ENCODE data around the gene GRN. TPM values are rescaled to one million over a fixed set of nuclear protein-coding genes. Genes with fewer than 3 reads are reported as not detected.
"Not testable (repeated sequence)": the region's sequence is repeated elsewhere in the genome, so short reads cannot be mapped to it uniquely, and the experiment has no call there.

GRN gene
- polyA plus RNA-seq, 3 donors = 209 to 258 (median 221) TPM

DNA sequence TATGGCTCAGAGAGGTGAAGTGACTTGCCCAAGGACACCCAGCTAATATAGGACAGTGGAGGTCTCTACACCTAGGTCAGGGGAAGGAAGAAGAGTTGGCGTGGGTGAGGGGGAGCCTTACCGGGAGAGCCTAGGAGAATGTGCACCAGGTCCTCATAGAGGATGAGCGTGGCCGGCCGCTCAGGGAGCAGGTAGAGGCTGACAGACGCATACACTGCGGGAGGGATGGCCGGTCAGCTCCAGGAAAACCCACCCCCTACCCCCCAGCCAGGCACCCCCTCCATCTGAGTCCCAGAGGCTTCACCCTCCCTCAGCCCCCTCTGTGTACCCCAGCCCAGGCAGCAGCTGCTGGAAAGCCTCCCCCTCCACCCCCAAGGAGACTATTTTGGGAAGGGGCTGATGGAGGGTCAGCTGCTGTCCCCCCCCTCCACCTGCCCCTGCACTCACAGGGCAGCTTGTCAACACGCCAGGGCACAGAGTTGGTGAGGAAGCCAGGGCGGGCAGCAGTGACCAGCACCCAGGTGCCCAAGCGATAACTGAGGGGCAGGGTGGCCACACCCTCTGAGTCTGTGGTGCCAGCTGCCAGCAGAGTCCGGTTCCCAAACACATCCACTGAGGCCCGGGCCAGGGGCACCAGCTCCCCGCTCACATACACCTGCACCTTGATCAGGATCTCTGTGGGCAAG lies 14.5 kb downstream of the GRN start:
- no peak for DNase-seq (ENCODE audit: low read depth in 3 of 3, low spot score in 2 of 3)

DNA sequence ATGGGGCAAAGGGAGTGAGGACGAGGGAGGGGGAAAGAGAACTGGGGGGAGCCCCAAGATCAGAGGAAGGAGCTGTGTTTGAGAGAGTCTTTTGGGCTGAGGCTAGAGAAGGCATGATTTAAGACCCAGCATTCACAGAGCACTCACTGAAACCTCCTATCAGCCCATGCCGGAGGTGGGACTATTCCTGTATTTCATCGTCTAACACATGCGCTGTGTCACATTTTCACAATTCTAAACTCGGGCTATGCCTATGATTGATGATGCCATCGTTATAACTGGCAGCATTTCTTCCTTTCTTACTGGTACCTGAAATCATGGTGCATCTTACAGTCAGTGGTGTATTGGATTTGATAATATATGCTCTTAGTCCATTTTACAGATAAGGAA lies 15.0 kb downstream of the GRN start:
- DNase-seq (ENCODE audit: low read depth in 3 of 3, low spot score in 2 of 3) = no peak

- DNase-seq (ENCODE audit: low read depth in 3 of 3, low spot score in 2 of 3) = no peak
These were observed 15.7 kb downstream of the GRN start for GRCh38 chr17:44360826-44361225.

- DNase-seq (ENCODE audit: low read depth in 3 of 3, low spot score in 2 of 3) = no peak
These were observed 16.5 kb downstream of the GRN start for GRCh38 chr17:44361292-44362260.

GRCh38 chr17:44362459-44362948 lies 17.4 kb downstream of the GRN start:
- DNase-seq (ENCODE audit: low read depth in 3 of 3, low spot score in 2 of 3) = no peak

DNA sequence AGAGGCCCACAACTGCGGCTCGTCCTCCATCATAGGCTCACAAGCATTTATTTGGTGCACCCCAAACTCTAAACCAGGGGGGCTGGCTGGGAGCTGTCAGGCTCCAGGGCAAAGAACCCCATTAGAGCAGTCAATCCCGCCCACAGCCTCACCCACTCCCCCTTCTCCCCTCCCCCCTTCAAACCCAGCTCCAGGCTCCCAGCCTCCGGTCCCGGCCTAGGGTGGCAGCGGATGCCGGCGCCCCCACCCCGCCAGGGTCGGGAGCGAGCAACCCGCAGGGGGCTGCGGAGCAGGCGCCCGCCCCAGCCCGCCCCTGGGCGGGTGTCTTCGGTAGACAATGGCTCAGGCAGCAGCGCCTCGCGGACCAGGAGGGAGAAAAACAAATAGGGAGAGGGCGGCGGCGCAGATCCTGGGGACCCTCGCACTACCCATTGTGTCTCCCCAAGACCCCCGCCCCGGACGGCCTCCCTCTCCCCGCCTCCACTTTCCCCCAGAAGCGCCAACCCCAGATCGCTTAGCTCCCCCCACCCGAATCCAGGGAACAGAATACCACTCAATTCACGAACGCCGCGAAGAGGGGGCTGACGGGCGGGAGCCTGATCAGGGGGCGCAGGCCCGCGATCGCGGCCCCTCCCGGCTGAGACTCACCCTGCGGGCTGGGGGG lies 18.0 kb downstream of the GRN start:
- no peak for DNase-seq (ENCODE audit: low read depth in 3 of 3, low spot score in 2 of 3)

DNA sequence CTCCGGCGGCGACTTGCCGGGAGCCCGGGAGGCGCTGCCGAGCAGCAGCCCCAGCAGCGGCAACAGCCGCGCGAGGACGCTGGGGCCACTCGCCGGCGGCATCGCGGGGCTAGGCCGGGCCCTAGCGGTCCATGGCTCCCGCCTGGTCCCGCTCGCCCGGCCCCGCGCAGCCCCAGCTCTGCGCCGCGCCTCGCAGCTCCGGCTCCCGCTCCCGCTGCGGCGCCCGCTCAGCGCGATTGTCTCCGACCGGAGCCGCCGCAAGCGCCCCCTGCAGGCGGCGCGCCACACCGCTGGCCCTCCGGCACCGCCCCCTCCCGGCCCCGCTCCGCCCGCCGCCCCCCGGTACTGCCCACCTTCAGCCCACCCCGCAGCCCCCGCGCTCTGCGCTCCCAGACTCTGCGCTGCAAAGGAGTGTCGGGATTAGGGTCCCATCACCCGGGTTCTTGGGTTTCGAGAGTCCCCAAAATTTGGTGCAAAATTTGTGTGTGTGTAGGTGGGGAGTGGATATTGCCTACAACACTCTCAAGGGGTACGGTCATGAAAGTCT lies 18.6 kb downstream of the GRN start, which contains the start of gene FAM171A2:
Gene FAM171A2 (minus strand): TSS at position 241 of the 547 bp plus-strand sequence. CDS start 139 bp downstream, at position 102.
- no peak for DNase-seq (ENCODE audit: low read depth in 3 of 3, low spot score in 2 of 3)

- not testable (repeated sequence) for DNase-seq (ENCODE audit: low read depth in 3 of 3, low spot score in 2 of 3)
These were observed 19.9 kb downstream of the GRN start for GRCh38 chr17:44365051-44365450.

- no peak for DNase-seq (ENCODE audit: low read depth in 3 of 3, low spot score in 2 of 3)
These were observed 22.3 kb downstream of the GRN start for GRCh38 chr17:44367231-44367979.

DNA sequence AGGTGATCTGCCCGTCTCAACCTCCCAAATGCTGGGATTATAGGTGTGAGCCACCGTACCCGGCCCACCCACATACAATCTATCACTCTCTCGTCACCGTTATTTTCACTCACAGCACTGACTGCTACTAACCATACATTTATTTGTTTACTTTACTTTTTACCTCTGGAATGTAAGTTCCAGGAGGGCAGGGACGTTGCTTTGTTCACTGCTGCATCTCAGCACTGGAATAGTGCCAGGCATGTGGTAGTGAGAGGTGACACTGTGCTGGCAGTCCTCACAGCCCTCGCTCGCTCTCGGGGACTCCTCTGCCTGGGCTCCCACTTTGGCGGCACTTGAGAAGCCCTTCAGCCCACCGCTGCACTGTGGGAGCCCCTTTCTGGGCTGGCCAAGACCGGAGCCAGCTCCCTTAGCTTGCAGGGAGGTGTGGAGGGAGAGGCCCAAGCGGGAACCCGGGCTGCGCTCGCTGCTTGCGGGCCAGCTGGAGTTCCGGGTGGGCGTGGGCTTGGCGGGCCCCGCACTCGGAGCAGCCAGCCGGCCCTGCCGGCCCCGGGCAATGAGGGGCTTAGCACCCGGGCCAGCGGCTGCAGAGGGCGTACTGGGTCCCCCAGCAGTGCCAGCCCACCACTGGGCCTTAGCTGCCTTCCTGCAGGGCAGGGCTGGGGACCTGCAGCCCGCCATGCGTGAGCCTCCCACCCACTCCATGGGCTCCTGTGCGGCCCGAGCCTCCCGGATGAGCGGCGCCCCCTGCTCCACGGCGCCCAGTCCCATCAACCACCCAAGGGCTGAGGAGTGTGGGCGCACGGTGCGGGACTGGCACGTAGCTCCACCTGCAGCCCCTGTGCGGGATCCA lies 23.5 kb downstream of the GRN start:
- not testable (repeated sequence) for DNase-seq (ENCODE audit: low read depth in 3 of 3, low spot score in 2 of 3)

- DNase-seq (ENCODE audit: low read depth in 3 of 3, low spot score in 2 of 3) = not testable (repeated sequence)
These were observed 24.4 kb downstream of the GRN start for GRCh38 chr17:44369414-44370023.

DNA sequence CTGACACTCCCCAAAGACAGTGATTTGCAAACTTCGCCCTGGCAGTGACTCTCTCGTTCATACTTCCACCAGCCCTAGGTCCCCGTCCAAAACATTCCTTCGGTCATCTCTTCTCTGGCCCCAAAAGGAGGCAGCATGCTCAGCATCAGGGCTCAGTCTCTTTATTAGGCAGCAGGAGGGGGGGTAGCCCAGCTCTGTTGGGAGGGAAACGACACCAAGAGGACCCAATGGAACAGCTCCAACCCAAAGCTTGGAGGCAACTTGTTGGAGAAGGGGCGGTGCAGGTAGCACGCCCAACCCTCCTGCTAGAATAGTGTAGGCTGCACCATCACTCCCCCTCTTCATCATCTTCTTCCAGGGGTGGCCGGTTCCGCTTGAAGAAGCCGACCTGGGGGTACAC lies 26.9 kb downstream of the GRN start:
- no peak for DNase-seq (ENCODE audit: low read depth in 3 of 3, low spot score in 2 of 3)

GRCh38 chr17:44374306-44375195 lies 29.4 kb downstream of the GRN start:
- DNase-seq (ENCODE audit: low read depth in 3 of 3, low spot score in 2 of 3) = no peak

DNA sequence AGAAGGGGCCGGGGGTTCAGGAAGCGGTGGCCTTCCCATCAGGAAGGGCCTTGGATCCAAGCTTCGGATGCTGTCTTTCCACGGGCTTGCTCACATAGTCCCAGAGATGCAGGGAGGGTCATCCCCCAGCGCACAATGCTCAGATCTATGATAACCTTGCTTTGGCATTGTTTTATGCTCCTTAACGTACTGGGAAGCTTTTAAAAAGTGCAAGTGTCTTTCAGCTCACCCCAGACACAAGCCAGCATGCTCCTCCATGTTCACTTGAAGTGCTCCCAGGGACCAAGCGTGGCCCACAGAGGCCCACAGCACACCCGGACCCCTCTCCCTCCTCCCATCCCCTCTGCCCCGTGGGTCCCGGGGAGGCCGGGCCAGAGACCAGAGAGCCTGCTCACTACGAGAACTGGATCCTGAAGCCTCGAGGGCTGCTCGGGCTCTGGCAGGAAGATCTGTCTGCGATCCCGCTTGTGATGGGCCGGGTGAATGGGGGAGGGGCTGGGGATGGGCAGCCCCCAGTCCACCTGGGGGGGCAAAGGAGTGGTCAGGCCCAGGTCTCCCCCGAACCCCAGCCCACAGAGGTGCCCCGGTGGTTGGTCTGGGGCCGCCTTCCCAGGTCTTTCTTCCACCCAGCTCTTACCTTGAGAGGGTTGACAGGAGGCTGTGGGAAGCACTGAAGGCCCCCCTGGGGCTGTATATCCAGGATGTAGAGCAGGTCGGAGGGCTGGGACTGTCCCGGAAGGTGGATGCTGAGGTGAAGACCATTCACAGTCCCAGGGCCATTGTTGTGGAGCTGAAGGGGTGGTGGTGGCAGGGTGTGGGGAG lies 30.3 kb downstream of the GRN start:
- no peak for DNase-seq (ENCODE audit: low read depth in 3 of 3, low spot score in 2 of 3)

GRCh38 chr17:44376124-44376523 lies 31.0 kb downstream of the GRN start:
- DNase-seq (ENCODE audit: low read depth in 3 of 3, low spot score in 2 of 3) = no peak

GRCh38 chr17:44376779-44377178 lies 31.7 kb downstream of the GRN start:
- DNase-seq (ENCODE audit: low read depth in 3 of 3, low spot score in 2 of 3) = no peak
